ENCODE measurements around the gene SNX8. TPM values are rescaled to one million over a fixed set of nuclear protein-coding genes. Genes with fewer than 3 reads are reported as not detected.

The SNX8 gene
- total RNA-seq, 4 donors from 2014 or later: 6.4 to 28.1 (median 24.8) TPM

DNA sequence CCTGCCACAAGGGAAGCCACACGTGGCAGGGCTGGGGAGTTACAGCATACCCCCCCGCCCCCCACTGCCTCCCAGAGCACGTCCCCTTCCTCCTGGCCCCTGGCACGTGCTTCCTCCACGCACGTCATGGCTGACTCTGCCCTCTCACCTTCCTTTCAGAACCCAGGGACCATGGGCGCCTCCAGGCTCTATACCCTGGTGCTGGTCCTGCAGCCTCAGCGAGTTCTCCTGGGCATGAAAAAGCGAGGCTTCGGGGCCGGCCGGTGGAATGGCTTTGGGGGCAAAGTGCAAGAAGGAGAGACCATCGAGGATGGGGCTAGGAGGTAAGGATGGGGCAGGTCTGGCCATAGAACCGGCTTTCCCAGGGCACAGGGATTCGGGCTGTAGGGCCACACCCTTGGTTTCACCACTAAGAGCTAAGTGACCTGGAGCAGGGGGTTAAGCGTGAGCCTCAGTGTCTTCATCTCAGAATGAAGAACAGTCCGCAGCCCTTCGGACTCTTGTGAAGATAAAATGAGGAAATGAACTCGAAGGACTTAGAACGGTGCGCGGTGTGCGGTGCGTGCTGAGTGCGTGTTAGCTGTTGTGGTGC lies 69.7 kb downstream of the SNX8 start:
- in situ Hi-C loops (cut with MboI; ENCODE audit: low sequenced_read_pairs in 4 of 4): loop anchor here in 1 of 4 donors (10.0 kb wide), 1 partner anchor 100 kb away; no protein-coding TSS in a partner anchor
- intact Hi-C loops (cut with DNase I; ENCODE audit: low total_unique reads): loop anchor here (10.0 kb wide), 1 partner anchor 310 kb away; the partner anchor contains the start of genes BRAT1 and IQCE
- Histone ChIP-seq H3K4me1 (peaks cover 12 to 13% of the 10 kb centered on the region in 2 donors), H3K4me3 (no peak overlapping the region), H3K27ac (no peak overlapping the region), H3K9me3 (no peaks in the 10 kb centered on the region), H3K36me3 (peaks cover 0 to under 1% of the 10 kb centered on the region in 2 donors), H3K27me3 (no peaks in the 10 kb centered on the region)
- ATAC-seq: no peak
- no peak for DNase-seq
- TF ChIP-seq, protein P1, sequence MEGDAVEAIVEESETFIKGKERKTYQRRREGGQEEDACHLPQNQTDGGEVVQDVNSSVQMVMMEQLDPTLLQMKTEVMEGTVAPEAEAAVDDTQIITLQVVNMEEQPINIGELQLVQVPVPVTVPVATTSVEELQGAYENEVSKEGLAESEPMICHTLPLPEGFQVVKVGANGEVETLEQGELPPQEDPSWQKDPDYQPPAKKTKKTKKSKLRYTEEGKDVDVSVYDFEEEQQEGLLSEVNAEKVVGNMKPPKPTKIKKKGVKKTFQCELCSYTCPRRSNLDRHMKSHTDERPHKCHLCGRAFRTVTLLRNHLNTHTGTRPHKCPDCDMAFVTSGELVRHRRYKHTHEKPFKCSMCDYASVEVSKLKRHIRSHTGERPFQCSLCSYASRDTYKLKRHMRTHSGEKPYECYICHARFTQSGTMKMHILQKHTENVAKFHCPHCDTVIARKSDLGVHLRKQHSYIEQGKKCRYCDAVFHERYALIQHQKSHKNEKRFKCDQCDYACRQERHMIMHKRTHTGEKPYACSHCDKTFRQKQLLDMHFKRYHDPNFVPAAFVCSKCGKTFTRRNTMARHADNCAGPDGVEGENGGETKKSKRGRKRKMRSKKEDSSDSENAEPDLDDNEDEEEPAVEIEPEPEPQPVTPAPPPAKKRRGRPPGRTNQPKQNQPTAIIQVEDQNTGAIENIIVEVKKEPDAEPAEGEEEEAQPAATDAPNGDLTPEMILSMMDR (IDR thresholded peaks at IDR 0.05 in 4 of 5, conservative IDR thresholded peaks at IDR 0.05 in 1 of 5): no peak
- TF ChIP-seq POLR2A (IDR thresholded peaks at IDR 0.05): no peak

DNA sequence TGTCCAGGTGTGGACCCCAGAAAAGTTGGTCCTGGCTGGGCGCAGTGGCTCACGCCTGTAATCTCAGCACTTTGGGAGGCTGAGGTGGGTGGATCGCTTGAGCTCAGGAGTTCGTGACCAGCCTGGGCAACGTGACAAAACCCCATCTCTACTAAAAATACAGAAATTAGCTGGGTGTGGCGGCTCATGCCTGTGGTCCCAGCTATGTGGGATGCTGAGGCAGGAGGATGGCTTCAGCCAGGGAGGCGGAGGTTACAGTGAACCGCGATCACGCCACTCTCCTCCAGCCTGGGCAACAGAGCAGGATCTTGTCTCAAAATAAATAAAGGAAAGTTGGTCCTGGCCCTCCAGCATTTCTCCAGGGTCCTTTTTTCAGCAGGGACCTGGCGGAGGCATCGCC lies 70.8 kb downstream of the SNX8 start:
- no peak for TF ChIP-seq POLR2A (IDR thresholded peaks at IDR 0.05)
- TF ChIP-seq, protein P1 (IDR thresholded peaks at IDR 0.05 in 4 of 5, conservative IDR thresholded peaks at IDR 0.05 in 1 of 5): no peak
- no peak for ATAC-seq
- in situ Hi-C loops (cut with MboI; ENCODE audit: low sequenced_read_pairs in 4 of 4): loop anchor here in 1 of 4 donors (10.0 kb wide), 1 partner anchor 101 kb away; no protein-coding TSS in a partner anchor
- Histone ChIP-seq H3K9me3 (no peaks in the 10 kb centered on the region), H3K36me3 (peaks cover 0 to 10% of the 10 kb centered on the region in 2 donors), H3K4me1 (peaks cover 12 to 13% of the 10 kb centered on the region in 2 donors), H3K27me3 (no peaks in the 10 kb centered on the region), H3K4me3 (no peak overlapping the region), H3K27ac (no peak overlapping the region)
- intact Hi-C loops (cut with DNase I; ENCODE audit: low total_unique reads): loop anchor here (10.0 kb wide), 1 partner anchor 311 kb away; the partner anchor contains the start of genes BRAT1 and IQCE
- no peak for DNase-seq

DNA sequence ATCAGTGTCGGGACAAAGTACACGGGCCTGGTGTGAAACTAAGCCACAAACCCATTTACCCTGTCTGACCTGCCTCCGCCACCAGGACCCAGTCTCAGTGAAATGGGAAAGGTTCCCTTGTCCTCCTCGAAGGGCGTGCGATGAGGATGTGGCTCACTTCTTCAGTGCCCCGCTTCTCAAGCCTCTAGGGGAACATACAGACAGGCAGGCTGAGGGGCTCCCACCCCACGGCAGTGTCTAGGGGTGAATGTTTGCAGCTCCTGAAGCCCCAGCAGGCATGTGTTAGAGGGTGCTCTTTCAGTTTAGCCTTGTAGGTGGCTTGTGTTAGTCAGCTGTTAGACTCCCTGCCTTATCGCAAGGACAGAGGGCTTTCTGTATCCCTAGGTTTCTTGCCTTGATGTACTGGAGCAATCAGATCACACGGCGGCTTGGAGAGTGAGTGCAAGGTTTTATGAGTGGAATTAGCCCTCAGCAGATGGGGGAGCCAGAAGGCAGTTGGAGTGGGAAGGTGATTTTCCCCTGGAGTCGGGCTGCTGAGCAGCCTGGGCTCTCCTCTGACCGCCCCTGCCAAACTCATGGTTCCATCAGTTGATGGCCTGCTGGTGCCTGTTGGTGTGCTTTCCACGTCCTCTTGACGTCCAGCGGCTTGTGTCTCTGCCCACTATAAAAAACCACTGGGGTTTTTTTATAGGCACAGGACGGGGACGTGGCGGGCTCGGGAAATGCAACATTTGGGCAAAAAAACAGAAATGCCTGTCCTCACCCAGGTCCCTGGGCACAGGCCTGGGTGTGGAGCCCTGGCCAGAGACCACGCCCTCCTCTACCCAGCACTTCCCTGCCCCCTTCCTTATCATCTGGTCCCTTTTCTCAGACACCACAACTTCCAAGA lies 71.5 kb downstream of the SNX8 start:
- in situ Hi-C loops (cut with MboI; ENCODE audit: low sequenced_read_pairs in 4 of 4): loop anchor here in 1 of 4 donors (10.0 kb wide), 1 partner anchor 102 kb away; no protein-coding TSS in a partner anchor
- H3K27ac ChIP-seq: peak overlapping the region; percentile 55 to 85 (median 70)
- H3K9me3 ChIP-seq: no peaks in the 10 kb centered on the region
- peaks cover 12 to 13% of the 10 kb centered on the region in 2 donors for H3K4me1 ChIP-seq
- peak overlapping the region; percentile 80 to 97 (median 92) for H3K4me3 ChIP-seq
- ATAC-seq (peak in 1 of 2 donors; percentile 7), DNase-seq (no peak)
- H3K27me3 ChIP-seq: no peaks in the 10 kb centered on the region
- TF ChIP-seq, protein P1 (IDR thresholded peaks at IDR 0.05 in 4 of 5, conservative IDR thresholded peaks at IDR 0.05 in 1 of 5): peak in 1 of 5 experiments; percentile 12
- TF ChIP-seq POLR2A (IDR thresholded peaks at IDR 0.05): no peak
- intact Hi-C loops (cut with DNase I; ENCODE audit: low total_unique reads): loop anchor here (1.0 to 10.0 kb wide), 2 partner anchors 9 to 312 kb away; partner anchors contain the start of genes BRAT1 and IQCE
- peaks cover 0 to 17% of the 10 kb centered on the region in 2 donors for H3K36me3 ChIP-seq

DNA sequence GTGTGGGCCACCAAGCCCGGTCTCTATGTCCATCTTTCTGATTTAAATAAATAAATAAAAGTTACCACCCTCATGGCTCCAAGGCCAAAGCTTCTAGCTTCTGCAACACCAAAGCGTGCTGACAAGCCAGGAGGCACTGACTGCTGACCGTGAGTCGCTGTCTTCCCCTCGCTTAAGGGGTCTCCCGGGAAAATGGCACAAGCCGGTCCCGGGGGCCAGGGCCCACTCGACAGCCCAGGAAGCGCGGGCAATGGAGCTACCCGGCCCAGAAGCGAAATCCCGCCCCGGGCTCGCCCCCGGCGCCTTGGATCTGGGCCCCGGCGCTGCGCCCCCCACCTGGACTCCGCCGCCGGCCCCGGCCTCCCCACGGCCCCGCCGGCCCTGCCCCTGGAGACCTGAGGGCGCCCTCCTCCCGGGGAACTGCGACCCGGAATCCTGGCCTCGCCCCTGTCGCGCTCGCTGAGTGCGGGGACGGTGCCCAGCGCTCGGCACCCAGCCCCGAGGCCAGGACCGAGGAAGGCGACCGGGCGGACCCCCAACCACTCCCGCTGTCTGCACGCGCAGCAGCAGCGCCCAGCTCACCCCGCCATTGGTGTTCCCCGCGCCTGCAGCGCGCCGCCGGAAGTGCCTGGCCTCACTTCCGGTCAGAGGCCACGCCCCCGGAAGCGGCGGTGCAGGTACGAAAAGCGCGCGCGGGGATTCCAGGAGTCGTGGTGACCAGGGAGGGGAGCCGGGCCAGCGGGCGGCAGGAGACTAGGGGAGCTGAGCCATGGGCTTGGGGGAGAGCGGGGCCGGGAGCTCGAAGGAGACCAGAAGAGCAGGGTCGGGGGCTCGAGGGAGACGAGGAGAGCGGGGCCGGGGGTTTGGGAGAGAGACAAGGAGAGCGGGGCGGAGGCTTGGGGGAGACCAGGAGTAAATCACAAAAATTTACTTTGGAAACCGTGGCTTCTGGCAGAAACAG lies 72.4 kb downstream of the SNX8 start, which contains the start of the genes MRM2 and NUDT1:
TSS of gene MRM2 (minus strand) at position 626 of the 961 bp plus-strand sequence. CDS start at position 590, 36 bp downstream.
TSS of gene NUDT1 (plus strand) at position 647 of the 961 bp plus-strand sequence. CDS start 2,349 bp downstream, outside the sequence.
- H3K4me1 ChIP-seq: peaks cover 12 to 13% of the 10 kb centered on the region in 2 donors
- intact Hi-C loops (cut with DNase I; ENCODE audit: low total_unique reads): loop anchor here (1.0 to 10.0 kb wide), 2 partner anchors 9 to 313 kb away; partner anchors contain the start of genes BRAT1 and IQCE
- ATAC-seq: peak; percentile 88
- peaks cover 0 to 24% of the 10 kb centered on the region in 2 donors for H3K36me3 ChIP-seq
- in situ Hi-C loops (cut with MboI; ENCODE audit: low sequenced_read_pairs in 4 of 4): loop anchor here in 1 of 4 donors (10.0 kb wide), 1 partner anchor 103 kb away; no protein-coding TSS in a partner anchor
- no peaks in the 10 kb centered on the region for H3K27me3 ChIP-seq
- H3K4me3 ChIP-seq: peak within 1 kb of the TSS; percentile 80 to 97 (median 92)
- H3K9me3 ChIP-seq: no peaks in the 10 kb centered on the region
- DNase-seq: peak; percentile 58 to 75
- TF ChIP-seq, protein P1 (IDR thresholded peaks at IDR 0.05 in 4 of 5, conservative IDR thresholded peaks at IDR 0.05 in 1 of 5): no peak
- peak; percentile 39 to 57 for TF ChIP-seq POLR2A (IDR thresholded peaks at IDR 0.05)
- H3K27ac ChIP-seq: peak within 1 kb of the TSS; percentile 55 to 85 (median 70)
